HG03135 (cell line): ENCODE measurements around the gene ATP4B.

ENCODE experiments used
- ATAC-seq: cut with Tn5 transposase; IDR thresholded peaks from one replicate; pipeline ENCODE4 v1.9.1; 2021; ENCODE audit warnings: mild to moderate bottlenecking, moderate library complexity; ENCODE audit not compliant: unreplicated experiment

Gene ATP4B

GRCh38 chr13:113657851-113658741 lies at the start of gene ATP4B:
TSS of gene ATP4B (minus strand) at chr13:113658198. CDS start at chr13:113658144, 54 bp downstream.
- ATAC-seq = no peak

DNA sequence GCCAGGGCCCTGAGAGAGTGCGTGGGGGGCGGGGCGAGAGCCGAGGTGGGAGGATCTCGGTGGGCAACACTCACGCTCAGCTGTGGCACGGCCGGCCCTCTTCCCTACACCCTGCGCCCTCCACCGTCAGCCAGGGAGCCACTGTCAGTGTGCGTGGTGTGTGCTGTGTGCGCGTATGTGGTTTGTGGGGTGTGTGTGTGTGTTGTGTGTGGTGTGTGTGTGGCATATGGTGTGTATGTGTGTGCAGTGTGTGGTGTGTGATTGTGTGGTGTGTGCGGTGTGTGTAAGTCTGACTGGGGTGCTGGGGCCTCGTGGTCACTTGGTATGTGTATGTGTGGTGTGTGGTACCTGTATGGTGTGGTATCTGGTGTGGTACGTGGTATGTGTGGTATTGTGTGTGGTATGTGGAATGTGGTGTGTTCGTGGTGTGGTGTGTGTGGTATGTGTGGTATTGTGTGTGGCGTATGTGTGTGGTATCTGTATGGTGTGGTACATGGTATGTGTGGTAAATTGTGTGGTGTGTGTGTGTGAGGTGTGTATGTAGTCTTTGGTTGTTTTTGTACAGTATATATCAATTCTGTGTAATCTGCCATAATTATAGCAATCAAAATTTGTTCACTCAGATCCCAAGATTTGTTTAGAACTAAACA lies 14.1 kb upstream of the ATP4B start:
- ATAC-seq = no peak

GRCh38 chr13:113671066-113672001 lies 13.3 kb upstream of the ATP4B start:
- no peak for ATAC-seq

DNA sequence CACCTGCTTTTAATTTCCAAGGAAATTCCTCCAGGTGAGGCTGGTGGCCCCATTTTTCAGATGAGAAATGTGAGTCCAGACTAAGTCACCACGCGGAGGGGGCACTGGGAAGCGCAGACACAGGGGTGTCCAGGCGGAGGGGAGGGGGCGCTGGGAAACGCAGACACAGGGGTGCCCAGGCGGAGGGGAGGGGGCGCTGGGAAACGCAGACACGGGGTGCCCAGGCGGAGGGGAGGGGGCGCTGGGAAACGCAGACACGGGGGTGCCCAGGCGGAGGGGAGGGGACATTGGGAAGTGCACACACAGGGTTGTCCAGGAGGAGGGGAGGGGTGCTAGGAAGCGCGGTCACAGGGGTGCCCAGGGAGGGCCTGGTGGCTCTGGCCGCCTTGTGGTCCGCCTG lies 12.5 kb upstream of the ATP4B start:
- ATAC-seq = no peak

- ATAC-seq = no peak
These were observed 11.8 kb upstream of the ATP4B start for GRCh38 chr13:113669755-113670341.

GRCh38 chr13:113669231-113669754 lies 11.3 kb upstream of the ATP4B start:
- ATAC-seq = no peak

- ATAC-seq = no peak
These were observed 10.5 kb upstream of the ATP4B start for GRCh38 chr13:113668491-113668971.

DNA sequence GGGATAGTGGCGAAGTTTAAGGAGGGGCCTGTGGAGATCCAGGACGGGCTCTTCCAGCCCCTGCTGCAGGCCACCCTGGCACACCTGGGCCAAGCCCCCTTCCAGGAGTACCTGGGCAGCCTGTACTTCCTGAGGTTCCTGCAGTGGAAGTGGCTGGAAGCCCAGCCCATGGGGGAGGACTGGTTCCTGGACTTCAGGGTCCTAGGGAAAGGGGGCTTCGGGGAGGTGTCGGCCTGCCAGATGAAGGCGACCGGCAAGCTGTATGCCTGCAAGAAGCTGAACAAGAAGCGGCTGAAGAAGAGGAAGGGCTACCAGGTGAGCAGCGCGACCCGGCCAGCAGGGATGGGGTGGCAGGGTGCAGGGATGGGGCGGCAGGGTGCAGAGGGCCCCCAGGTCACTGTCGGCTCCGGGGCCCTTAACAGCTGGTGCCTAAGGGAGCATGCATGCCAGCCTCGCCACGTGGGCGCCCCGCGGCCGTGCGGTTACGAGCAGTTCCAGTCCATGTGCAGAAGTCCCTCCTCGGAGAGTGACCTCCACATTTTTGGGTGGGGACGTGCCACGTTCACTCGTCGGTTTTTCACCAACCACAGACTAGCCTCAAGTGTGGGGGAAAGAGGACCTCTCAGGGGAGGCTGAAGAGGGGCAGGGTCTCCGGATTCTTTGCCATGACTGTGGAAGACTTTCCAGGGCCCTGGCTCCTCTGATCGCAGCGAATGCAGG lies 9.9 kb upstream of the ATP4B start:
- ATAC-seq = no peak

DNA sequence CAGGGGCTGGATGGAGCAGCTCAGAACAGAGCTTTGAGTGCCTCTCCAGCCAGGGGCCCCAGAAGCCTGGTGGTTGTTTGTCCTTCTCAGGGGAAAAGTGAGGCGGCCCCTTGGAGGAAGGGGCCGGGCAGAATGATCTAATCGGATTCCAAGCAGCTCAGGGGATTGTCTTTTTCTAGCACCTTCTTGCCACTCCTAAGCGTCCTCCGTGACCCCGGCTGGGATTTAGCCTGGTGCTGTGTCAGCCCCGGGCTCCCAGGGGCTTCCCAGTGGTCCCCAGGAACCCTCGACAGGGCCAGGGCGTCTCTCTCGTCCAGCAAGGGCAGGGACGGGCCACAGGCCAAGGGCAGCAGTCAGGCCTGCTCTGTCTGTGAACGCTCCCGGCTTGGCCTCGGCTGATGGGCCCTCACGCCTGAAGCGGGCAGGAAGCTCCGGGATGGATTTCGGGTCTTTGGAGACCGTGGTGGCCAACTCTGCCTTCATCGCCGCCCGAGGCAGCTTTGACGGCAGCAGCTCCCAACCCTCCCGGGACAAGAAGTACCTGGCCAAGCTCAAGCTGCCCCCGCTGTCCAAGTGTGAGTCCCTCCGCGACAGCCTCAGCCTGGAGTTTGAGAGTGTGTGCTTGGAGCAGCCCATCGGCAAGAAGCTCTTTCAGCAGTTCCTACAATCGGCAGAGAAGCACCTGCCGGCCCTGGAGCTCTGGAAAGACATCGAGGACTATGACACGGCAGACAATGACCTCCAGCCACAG lies 9.1 kb upstream of the ATP4B start, which contains the start of gene GRK1:
Gene GRK1, plus strand, starts transcription at position 269 of the 751 bp plus-strand sequence. Its CDS starts 168 bp downstream, at position 437.
- no peak for ATAC-seq

DNA sequence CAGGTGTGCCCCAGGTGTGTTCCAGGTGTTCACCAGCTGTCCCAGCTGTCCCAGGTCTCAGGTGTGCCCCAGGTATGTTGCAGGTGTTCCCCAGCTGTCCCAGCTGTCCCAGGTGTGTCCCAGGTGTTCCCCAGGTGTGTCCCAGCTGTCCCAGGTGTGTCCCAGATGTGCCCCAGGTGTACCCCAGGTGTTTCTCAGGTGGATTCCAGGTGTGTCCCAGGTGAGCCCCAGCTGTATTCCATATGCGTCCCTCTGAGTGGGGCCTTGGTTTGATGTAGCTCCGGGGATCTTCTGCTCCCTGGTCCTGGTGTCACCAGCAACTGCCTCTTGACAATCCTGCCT lies 8.3 kb upstream of the ATP4B start:
- no peak for ATAC-seq

DNA sequence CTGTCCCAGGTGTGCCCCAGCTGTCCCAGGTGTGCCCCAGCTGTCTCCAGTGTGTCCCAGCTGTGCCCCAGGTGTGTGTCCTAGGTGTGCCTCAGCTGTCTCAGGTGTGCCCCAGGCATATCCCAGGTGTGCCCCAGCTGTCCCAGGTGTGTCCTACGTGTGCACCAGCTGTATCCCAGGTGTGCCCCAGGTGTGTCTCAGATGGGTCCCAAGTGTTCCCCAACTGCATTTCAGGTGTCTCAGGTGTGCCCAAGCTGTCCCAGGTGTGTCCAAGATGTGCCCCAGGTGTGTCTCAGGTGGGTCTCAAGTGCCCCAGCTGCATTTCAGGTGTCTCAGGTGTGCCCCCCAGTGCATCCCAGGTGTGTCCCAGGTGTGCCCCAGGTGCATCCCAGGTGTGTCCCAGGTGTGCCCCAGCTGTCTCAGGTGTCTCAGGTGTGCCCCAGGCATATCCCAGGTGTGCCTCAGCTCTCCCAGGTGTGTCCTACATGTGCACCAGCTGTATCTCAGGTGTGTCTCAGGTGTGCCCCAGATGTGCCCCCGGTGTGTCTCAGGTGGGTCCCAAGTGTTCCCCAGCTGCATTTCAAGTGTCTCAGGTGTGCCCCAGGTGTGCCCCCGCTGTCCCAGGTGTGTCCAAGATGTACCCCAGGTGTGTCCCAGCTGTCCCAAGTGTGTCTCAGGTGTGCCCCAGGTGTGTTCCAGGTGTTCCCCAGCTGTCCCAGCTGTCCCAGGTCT lies 7.8 kb upstream of the ATP4B start:
- no peak for ATAC-seq

- ATAC-seq = no peak
These were observed 7.0 kb upstream of the ATP4B start for GRCh38 chr13:113664751-113665596.

- no peak for ATAC-seq
These were observed 5.9 kb upstream of the ATP4B start for GRCh38 chr13:113663934-113664333.

GRCh38 chr13:113661509-113661908 lies 3.5 kb upstream of the ATP4B start:
- ATAC-seq = no peak

- no peak for ATAC-seq
These were observed 2.1 kb upstream of the ATP4B start for GRCh38 chr13:113660066-113660465.

GRCh38 chr13:113659337-113659736 lies 1.3 kb upstream of the ATP4B start:
- no peak for ATAC-seq

- no peak for ATAC-seq
These were observed 838 bp upstream of the ATP4B start for GRCh38 chr13:113658836-113659235.
